Stimulated activated CD4-positive, alpha-beta T cell treated with anti-CD3 and anti-CD28 coated beads, Interleukin-4, amount 100 ng/mL, for 24 hours (primary cell): ENCODE results near the gene AVPI1.
"Not testable (repeated sequence)": the region's sequence is repeated elsewhere in the genome, so short reads cannot be mapped to it uniquely, and the experiment has no call there.

Source experiments
- DNase-seq: peaks from one replicate; pipeline ENCODE4 v3.0.0-alpha.2; 2020

The AVPI1 gene

GRCh38 chr10:97711640-97712572, 24.9 kb upstream of the AVPI1 start:
- no peak for DNase-seq

- DNase-seq, result peak; percentile 50
Measured at GRCh38 chr10:97708976-97709946, 22.2 kb upstream of the AVPI1 start.

- DNase-seq, result no peak
Measured at GRCh38 chr10:97708167-97708566, 21.1 kb upstream of the AVPI1 start.

- no peak for DNase-seq
Measured at GRCh38 chr10:97707134-97707861, 20.3 kb upstream of the AVPI1 start.

GRCh38 chr10:97705006-97705670, 18.1 kb upstream of the AVPI1 start:
- no peak for DNase-seq

DNA sequence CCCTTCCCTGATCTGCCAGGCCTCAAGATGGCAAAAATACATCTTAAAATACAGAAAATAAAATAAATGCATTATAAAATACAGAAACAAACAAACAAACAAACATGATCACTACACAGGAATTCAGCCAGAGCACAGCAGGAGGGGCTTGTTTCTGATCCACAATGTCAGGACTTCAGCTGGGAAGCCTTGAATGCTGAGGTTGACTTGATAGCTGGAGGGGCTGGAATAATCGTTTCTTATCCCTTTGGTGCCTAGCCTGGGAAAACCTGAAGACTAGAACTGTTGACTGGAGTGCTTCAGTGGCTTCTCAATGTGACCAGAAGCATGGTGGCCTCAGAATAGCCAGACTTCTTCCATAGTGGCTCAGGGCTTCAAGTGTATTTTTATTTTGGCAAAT, 17.3 kb upstream of the AVPI1 start:
- DNase-seq, result no peak

GRCh38 chr10:97703398-97704067, 16.5 kb upstream of the AVPI1 start:
- DNase-seq, result no peak

- peak; percentile 60 for DNase-seq
Measured at GRCh38 chr10:97701438-97702069, 14.5 kb upstream of the AVPI1 start.

- not testable (repeated sequence) for DNase-seq
Measured at GRCh38 chr10:97698072-97698655, 11.1 kb upstream of the AVPI1 start.

DNA sequence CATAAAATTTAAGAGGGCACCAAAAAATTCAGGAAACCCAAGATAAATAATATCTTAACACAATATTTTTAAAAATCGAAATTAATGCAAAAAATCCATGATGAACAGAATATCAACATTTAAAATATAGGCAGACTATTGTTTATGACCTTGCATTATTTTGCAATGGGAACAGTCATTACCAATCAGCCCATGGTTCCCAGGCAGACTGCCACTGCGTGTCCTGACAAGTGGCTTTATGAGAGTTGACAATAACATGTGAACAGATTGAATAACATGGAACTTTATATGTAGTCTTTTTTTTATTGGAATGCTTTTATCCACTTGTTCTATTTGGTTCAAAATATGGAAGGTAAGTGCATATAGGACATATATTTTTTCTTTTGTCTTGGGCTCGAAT, 3.1 kb upstream of the AVPI1 start:
- no peak for DNase-seq

DNA sequence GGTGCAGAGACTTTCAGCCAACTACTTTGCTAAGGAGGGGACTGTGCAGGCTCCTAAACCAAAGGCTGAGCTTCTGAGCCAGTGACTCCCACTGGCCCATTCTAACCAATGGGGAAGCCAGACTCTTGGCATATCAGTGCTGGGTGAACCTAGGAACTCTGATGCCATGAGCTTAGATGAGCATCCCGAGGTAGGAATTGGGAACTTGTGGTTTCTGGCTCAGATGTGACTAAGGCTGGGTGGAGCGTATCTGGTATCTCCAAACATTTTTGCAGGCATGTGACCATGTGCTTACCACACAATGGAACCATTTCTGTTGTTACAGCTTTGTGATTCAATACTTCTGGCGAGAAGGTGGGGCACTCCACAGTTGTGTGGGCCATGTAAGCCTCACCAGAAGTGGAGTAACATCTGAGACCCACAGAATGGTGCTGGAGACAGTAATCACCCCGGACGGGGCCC, 2.5 kb upstream of the AVPI1 start:
- no peak for DNase-seq

GRCh38 chr10:97687785-97688781, 1.0 kb upstream of the AVPI1 start:
- DNase-seq, result no peak

- no peak for DNase-seq
Measured at GRCh38 chr10:97686301-97686961, 610 bp downstream of the AVPI1 start.

DNA sequence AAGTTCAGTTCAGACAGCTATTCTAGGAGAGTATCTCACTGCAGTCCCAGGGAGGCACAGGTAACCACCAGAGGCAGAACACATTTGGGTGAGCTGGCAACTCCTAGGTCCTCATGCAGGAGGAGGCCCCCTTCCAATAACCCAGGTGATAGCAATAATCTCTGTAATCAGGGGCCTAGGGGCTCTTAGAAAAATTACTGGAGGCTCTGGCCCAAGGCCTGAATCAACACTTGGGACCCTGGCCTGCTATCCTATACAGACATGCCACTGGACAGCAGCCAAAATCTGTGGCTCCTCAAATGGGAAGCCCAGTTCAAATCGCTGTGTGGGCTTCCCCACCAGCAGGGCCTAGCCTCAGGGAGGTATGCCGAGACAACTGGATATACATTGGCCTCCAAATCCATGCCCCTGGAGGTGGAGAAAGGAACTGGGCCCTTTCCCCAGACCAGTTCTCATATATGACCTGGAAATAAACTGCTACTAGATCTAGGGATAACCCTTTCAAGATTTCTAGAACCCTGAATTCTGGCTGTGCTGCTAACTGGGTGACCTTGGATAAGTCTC, 1.6 kb downstream of the AVPI1 start:
- DNase-seq, result no peak

GRCh38 chr10:97684866-97685394, 2.1 kb downstream of the AVPI1 start:
- DNase-seq, result no peak

DNA sequence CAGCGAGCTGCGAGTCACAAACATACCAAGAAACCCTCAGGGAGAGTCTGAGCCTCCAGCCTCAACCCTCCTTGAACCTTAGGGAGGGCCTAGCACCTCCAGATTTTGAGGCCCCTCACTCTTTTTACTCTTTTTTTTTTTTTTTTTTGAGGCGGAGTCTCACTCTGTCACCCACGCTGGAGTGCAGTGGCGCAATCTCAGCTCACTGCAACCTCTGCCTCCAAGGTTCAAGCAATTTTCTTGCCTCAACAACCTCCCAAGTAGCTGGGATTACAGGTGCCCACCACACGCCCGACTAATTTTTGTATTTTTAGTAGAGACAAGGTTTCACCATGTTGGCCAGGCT, 2.7 kb downstream of the AVPI1 start:
- not testable (repeated sequence) for DNase-seq

GRCh38 chr10:97683556-97684367, 3.3 kb downstream of the AVPI1 start:
- DNase-seq, result no peak
